Endothelial cell of umbilical vein (primary cell): ENCODE measurements around the gene FAM118A. TPM values are rescaled to one million over a fixed set of nuclear protein-coding genes. Genes with fewer than 3 reads are reported as not detected.

Experiments
- BruUV-seq: library from RNA; stranded (reverse); fragments of 400-500 nt; replicated peaks from 2 replicates; lab custom pipeline; 2021; lab: Mats Ljungman, UMichigan
- CTCF ChIA-PET: fragments of 300-600, 350-600 bp; sonication (Branson Sonifier 250); formaldehyde crosslinking; loops from one replicate; lab custom pipeline; 2021; ENCODE audit warnings: antibody characterized with exemption, inconsistent platforms; lab: Charles Lee
- POLR2A ChIA-PET: fragments of 300-600, 350-600 bp; sonication (Branson Sonifier 250); formaldehyde crosslinking; loops from one replicate; lab custom pipeline; 2021; ENCODE audit warnings: antibody characterized with exemption, inconsistent platforms; lab: Charles Lee
- DNase-seq: peaks from one replicate; pipeline ENCODE4 v3.0.0-alpha.2; 2011; ENCODE audit warnings: low read depth, low spot score
- FAIRE-seq: peaks from 2 replicates; lab custom pipeline; 2011; peaks lifted over from hg19 to GRCh38; lab: Jason Lieb, UNC
- H2AFZ ChIP-seq: 2 replicates; pipeline ENCODE4 v1.6.0; 2012; ENCODE audit warnings: low read depth, low read length, control low read depth, inconsistent platforms
- H3K27ac ChIP-seq: 2 replicates; pipeline ENCODE4 v1.5.1; 2011; ENCODE audit warnings: low read depth, mild to moderate bottlenecking, control low read depth, low read length, moderate library complexity; ENCODE audit not compliant: insufficient read depth
- H3K27me3 ChIP-seq, 2 experiments: 2 replicates each; pipeline versions ENCODE4 v1.6.0 to v1.6.1; 2011; ENCODE audit warnings: low read length in 2 of 2, mixed read lengths in 1 of 2; ENCODE audit not compliant: control insufficient read depth in 2 of 2, insufficient read depth in 2 of 2
- H3K36me3 ChIP-seq, 2 experiments: 2 replicates in 1 of 2; 3 replicates in 1 of 2; pipeline ENCODE4 v1.5.1; 2011; ENCODE audit warnings: low read length in 2 of 2, mild to moderate bottlenecking in 1 of 2, moderate library complexity in 1 of 2; ENCODE audit not compliant: control insufficient read depth in 2 of 2, insufficient read depth in 2 of 2; ENCODE audit errors: extremely low read depth in 1 of 2
- H3K4me1 ChIP-seq: 3 replicates; pipeline ENCODE4 v1.5.1; 2011; ENCODE audit warnings: mild to moderate bottlenecking, low read length; ENCODE audit not compliant: control insufficient read depth, insufficient read depth; ENCODE audit errors: extremely low read depth
- H3K4me2 ChIP-seq: 2 replicates; pipeline ENCODE4 v1.6.1; 2011; ENCODE audit warnings: low read length, control low read depth, mixed read lengths; ENCODE audit not compliant: insufficient read depth
- H3K4me3 ChIP-seq, 3 experiments: fragments of 200-600 bp in 1 of 3; sonication (generic), shearing (Covaris generic) in 1 of 3; replicated peaks in 1 of 3; 2 replicates each; pipeline ENCODE4 v1.5.1; 2011 to 2016; ENCODE audit warnings: control low read depth in 3 of 3, low read length in 3 of 3, mild to moderate bottlenecking in 2 of 3, inconsistent platforms in 1 of 3, low read depth in 1 of 3, moderate library complexity in 1 of 3; ENCODE audit not compliant: insufficient read depth in 1 of 3
- H3K79me2 ChIP-seq: 2 replicates; pipeline ENCODE4 v1.6.0; 2012; ENCODE audit warnings: low read length, inconsistent platforms; ENCODE audit not compliant: control insufficient read depth, insufficient read depth
- H3K9ac ChIP-seq: replicated peaks from 2 replicates; pipeline ENCODE3; 2011; ENCODE audit warnings: low read length, control low read depth; ENCODE audit not compliant: insufficient read depth; ENCODE audit errors: extremely low read depth
- H3K9me1 ChIP-seq: replicated peaks from 3 replicates; pipeline ENCODE4 v1.6.0; 2011; ENCODE audit warnings: mild to moderate bottlenecking, low read length; ENCODE audit not compliant: control insufficient read depth, insufficient read depth; ENCODE audit errors: extremely low read depth
- H3K9me3 ChIP-seq: replicated peaks from 2 replicates; pipeline ENCODE4 v1.5.1; 2012; ENCODE audit warnings: low read length, inconsistent platforms; ENCODE audit not compliant: control insufficient read depth, insufficient read depth
- H4K20me1 ChIP-seq: replicated peaks from 2 replicates; pipeline ENCODE3; 2011; ENCODE audit warnings: mild to moderate bottlenecking, low read length; ENCODE audit not compliant: control insufficient read depth, insufficient read depth; ENCODE audit errors: extremely low read depth
- CTCF ChIP-seq, 2 donors: IDR thresholded peaks; 1 replicate in 1 of 2; 2 replicates in 1 of 2; pipeline ENCODE4 v1.5.1; 2011; ENCODE audit warnings: low read length in 2 of 2, mild to moderate bottlenecking in 2 of 2, moderate library complexity in 2 of 2, control low read depth in 1 of 2, inconsistent platforms in 1 of 2, low read depth in 1 of 2; ENCODE audit not compliant: insufficient read depth in 1 of 2; ENCODE audit errors: extremely low read depth in 1 of 2
- EZH2 ChIP-seq: IDR thresholded peaks from 2 replicates; pipeline ENCODE4 v1.6.1; 2012; ENCODE audit warnings: borderline replicate concordance, low read depth, mild to moderate bottlenecking, moderate library complexity, low read length, inconsistent platforms; ENCODE audit not compliant: severe bottlenecking
- FOS ChIP-seq: IDR thresholded peaks from 2 replicates; pipeline ENCODE4 v1.6.1; 2011; ENCODE audit warnings: mild to moderate bottlenecking, low read length, moderate library complexity, borderline replicate concordance; ENCODE audit not compliant: insufficient read depth
- GATA2 ChIP-seq: IDR thresholded peaks from 2 replicates; pipeline ENCODE4 v1.7.0; 2011; ENCODE audit warnings: low read depth, mild to moderate bottlenecking, moderate library complexity, mixed read lengths, low read length; ENCODE audit not compliant: insufficient read length, insufficient read depth
- JUN ChIP-seq: IDR thresholded peaks from 2 replicates; pipeline ENCODE4 v1.6.1; 2011; ENCODE audit warnings: borderline replicate concordance, low read depth; ENCODE audit not compliant: insufficient read length, insufficient read depth
- MAX ChIP-seq: IDR thresholded peaks from 2 replicates; pipeline ENCODE4 v1.6.1; 2011; ENCODE audit not compliant: insufficient read depth, insufficient read length
- MYC ChIP-seq: IDR thresholded peaks from one replicate; pipeline ENCODE4 v1.6.1; 2011; ENCODE audit warnings: mild to moderate bottlenecking, low read depth, low read length
- POLR2A ChIP-seq: IDR thresholded peaks from 2 replicates; pipeline ENCODE4 v1.6.1; 2012; ENCODE audit warnings: low read depth, mild to moderate bottlenecking, control low read depth, low read length
- POLR2AphosphoS5 ChIP-seq: IDR thresholded peaks from 2 replicates; pipeline ENCODE4 v1.6.1; 2012; ENCODE audit warnings: low read depth, mild to moderate bottlenecking, control low read depth, low read length, moderate library complexity; ENCODE audit not compliant: insufficient read depth
- dilution Hi-C: fragments of 300-500 bp; cut with MboI; formaldehyde crosslinking; loops from one replicate; pipeline ENCODE4 v1.15.0; 2019; ENCODE audit warnings: low sequenced_read_pairs; ENCODE audit not compliant: extremely low pct_ligation_motif_present
- intact Hi-C: fragments of 100-400 bp; cut with micrococcal nuclease; formaldehyde crosslinking; loops from one replicate; pipeline ENCODE4 v1.10.0; 2022
- polyA plus RNA-seq, 4 experiments: library from polyadenylated mRNA; depleted of rRNA in 3 of 4; stranded (reverse) in 3 of 4; unstranded in 1 of 4; fragments of >200 nt; gene quantifications; 2 replicates each; pipeline versions ENCODE4 v1.2.1 to v1.2.3, GENCODE V29; 2011 to 2012; ENCODE audit warnings: missing spikeins in 1 of 4
- total RNA-seq: library from RNA; stranded (reverse); gene quantifications from 2 replicates; pipeline ENCODE4 v1.2.3, GENCODE V29; 2021

The FAM118A gene
- total and polyA plus RNA-seq, 2 donors (not counting 3 experiments of a cell fraction or from before 2014, with no cell fraction given): 20.2 to 25.6 TPM

- Histone ChIP-seq H3K9me3 (no peaks in the 10 kb centered on the region), H3K79me2 (no peaks in the 10 kb centered on the region), H3K27me3 (no peaks in the 10 kb centered on the region), H3K4me2 (no peak overlapping the region), H3K36me3 (peaks cover 7 to 28% of the 10 kb centered on the region in 2 experiments), H3K9me1 (no peaks in the 10 kb centered on the region), H3K4me3 (no peak overlapping the region), H2AFZ (no peak overlapping the region), H4K20me1 (no peaks in the 10 kb centered on the region), H3K4me1 (peaks cover 15% of the 10 kb centered on the region), H3K27ac (no peak overlapping the region), H3K9ac (no peak overlapping the region)
- no TSS peak for BruUV-seq
- CTCF ChIA-PET: interaction anchor here (2.2 kb wide), 1 partner anchor 14 kb away, joined by 4 read pairs; no protein-coding TSS in a partner anchor
- no peak for FAIRE-seq
- dilution Hi-C loops: no loop called here
- no peak for TF ChIP-seq POLR2AphosphoS5
- no peak for TF ChIP-seq MYC
- no peak for TF ChIP-seq POLR2A
- TF ChIP-seq EZH2: no peak
- POLR2A ChIA-PET: no interaction called here
- intact Hi-C loops: no loop called here
- DNase-seq: no peak
These were observed 22.3 kb downstream of the FAM118A start for GRCh38 chr22:45332001-45332400.

GRCh38 chr22:45334068-45334467 lies 24.3 kb downstream of the FAM118A start:
- DNase-seq (no peak), FAIRE-seq (no peak)
- Histone ChIP-seq H3K36me3 (peaks cover 5 to 17% of the 10 kb centered on the region in 2 experiments), H3K27ac (no peak overlapping the region), H2AFZ (no peak overlapping the region), H3K9ac (no peak overlapping the region), H3K9me1 (no peaks in the 10 kb centered on the region), H3K27me3 (no peaks in the 10 kb centered on the region), H3K4me2 (no peak overlapping the region), H3K9me3 (no peaks in the 10 kb centered on the region), H3K4me1 (peaks cover 22% of the 10 kb centered on the region), H4K20me1 (no peaks in the 10 kb centered on the region), H3K79me2 (no peaks in the 10 kb centered on the region), H3K4me3 (no peak overlapping the region)
- POLR2A ChIA-PET: interaction anchor here (1.5 kb wide), 1 partner anchor 16 kb away, joined by 4 read pairs; no protein-coding TSS in a partner anchor
- CTCF ChIA-PET: interaction anchor here (1.1 to 4.0 kb wide), 3 partner anchors 17 to 101 kb away, joined by 3 to 22 read pairs (median 3); no protein-coding TSS in a partner anchor
- no peak for TF ChIP-seq JUN
- TF ChIP-seq CTCF (IDR thresholded peaks at IDR 0.05; ENCODE audit: extremely low read depth in 1 of 2, insufficient read depth in 1 of 2, low read depth in 1 of 2, low read length in 2 of 2): no peak
- no peak for TF ChIP-seq MAX
- TF ChIP-seq EZH2: no peak
- TF ChIP-seq GATA2: no peak
- no peak for TF ChIP-seq FOS
- no peak for TF ChIP-seq POLR2A
- TF ChIP-seq POLR2AphosphoS5: no peak
- TF ChIP-seq MYC: no peak
- BruUV-seq: no TSS peak
- dilution Hi-C loops: no loop called here
- intact Hi-C loops: no loop called here
